HepG2 (cell line): Measurements from ENCODE around the gene LMBRD2. TPM values are rescaled to one million over a fixed set of nuclear protein-coding genes. Genes with fewer than 3 reads are reported as not detected.

ENCODE experiments used
- BCLAF1 ChIP-seq: fragments of 450-650 bp; IDR thresholded peaks from 2 replicates; pipeline ENCODE4 v1.6.1; 2017; ENCODE audit warnings: mild to moderate bottlenecking
- CEBPB ChIP-seq: IDR thresholded peaks from 2 replicates; pipeline ENCODE4 v1.6.1; 2011; ENCODE audit warnings: low read depth, low read length, improper control_type of control experiment, borderline replicate concordance
- CHCHD3 ChIP-seq: sonication (generic); formaldehyde crosslinking; IDR thresholded peaks from 2 replicates; pipeline ENCODE4 v1.8.0; 2022; ENCODE audit warnings: mild to moderate bottlenecking, missing genetic modification reagents, moderate library complexity
- KMT2A ChIP-seq: sonication (generic); formaldehyde crosslinking; IDR thresholded peaks from 2 replicates; pipeline ENCODE4 v1.4.0; 2020; ENCODE audit warnings: missing genetic modification reagents
- MTA1 ChIP-seq: sonication (generic); formaldehyde crosslinking; IDR thresholded peaks from 2 replicates; pipeline ENCODE4 v1.4.0; 2020; ENCODE audit warnings: missing genetic modification reagents, mild to moderate bottlenecking, borderline replicate concordance
- PITX1 ChIP-seq: sonication (generic); formaldehyde crosslinking; IDR thresholded peaks from 2 replicates; pipeline ENCODE4 v1.5.1; 2020; ENCODE audit warnings: mild to moderate bottlenecking, missing genetic modification reagents
- RFXAP ChIP-seq: sonication (generic); formaldehyde crosslinking; IDR thresholded peaks from 2 replicates; pipeline ENCODE4 v1.4.0; 2020; ENCODE audit warnings: missing genetic modification reagents, borderline replicate concordance
- SRY ChIP-seq: sonication (generic); formaldehyde crosslinking; IDR thresholded peaks from 2 replicates; pipeline ENCODE4 v1.8.0; 2022; ENCODE audit warnings: mild to moderate bottlenecking, missing genetic modification reagents
- ZNF18 ChIP-seq: sonication (generic); formaldehyde crosslinking; IDR thresholded peaks from 2 replicates; pipeline ENCODE4 v1.8.0; 2022; ENCODE audit warnings: mild to moderate bottlenecking, missing genetic modification reagents; ENCODE audit not compliant: insufficient replicate concordance
- ZNF367 ChIP-seq: sonication (generic); formaldehyde crosslinking; IDR thresholded peaks from 2 replicates; pipeline ENCODE4 v1.4.0; 2020; ENCODE audit warnings: missing genetic modification reagents, borderline replicate concordance
- ZNF563 ChIP-seq: sonication (generic); formaldehyde crosslinking; IDR thresholded peaks from 2 replicates; pipeline ENCODE4 v1.8.0; 2022; ENCODE audit warnings: mild to moderate bottlenecking, moderate library complexity, missing genetic modification reagents
- ZNF878 ChIP-seq: sonication (generic); formaldehyde crosslinking; IDR thresholded peaks from 2 replicates; pipeline ENCODE4 v1.8.1; 2023; ENCODE audit warnings: mild to moderate bottlenecking, missing genetic modification reagents, moderate library complexity
- polyA plus RNA-seq, 8 experiments: library from polyadenylated mRNA; depleted of rRNA in 3 of 8; stranded (reverse) in 7 of 8; unstranded in 1 of 8; fragments of >200 nt; fragmentation: Illumina TruSeq in 4 of 8; extraction: Trizol in 4 of 8; gene quantifications; 2 replicates each; pipeline versions ENCODE4 v1.2.1 to v1.2.3, GENCODE V29; 2011 to 2016; ENCODE audit warnings: low read depth in 4 of 8, missing spikeins in 1 of 8, mixed read lengths in 1 of 8; ENCODE audit not compliant: insufficient read depth in 1 of 8
- total RNA-seq, 5 experiments: library from RNA; depleted of rRNA; stranded (reverse); fragments of >200 nt; fragmentation: Illumina TruSeq; extraction: Trizol; gene quantifications; 2 replicates each; pipeline ENCODE4 v1.2.3, GENCODE V29; 2016; ENCODE audit warnings: low read depth in 1 of 5

The LMBRD2 gene
- total and polyA plus RNA-seq, 2 of the 13 experiments (the other 11 are each of a cell fraction or from before 2014, with no cell fraction given), result 2.0 to 4.7 TPM

DNA sequence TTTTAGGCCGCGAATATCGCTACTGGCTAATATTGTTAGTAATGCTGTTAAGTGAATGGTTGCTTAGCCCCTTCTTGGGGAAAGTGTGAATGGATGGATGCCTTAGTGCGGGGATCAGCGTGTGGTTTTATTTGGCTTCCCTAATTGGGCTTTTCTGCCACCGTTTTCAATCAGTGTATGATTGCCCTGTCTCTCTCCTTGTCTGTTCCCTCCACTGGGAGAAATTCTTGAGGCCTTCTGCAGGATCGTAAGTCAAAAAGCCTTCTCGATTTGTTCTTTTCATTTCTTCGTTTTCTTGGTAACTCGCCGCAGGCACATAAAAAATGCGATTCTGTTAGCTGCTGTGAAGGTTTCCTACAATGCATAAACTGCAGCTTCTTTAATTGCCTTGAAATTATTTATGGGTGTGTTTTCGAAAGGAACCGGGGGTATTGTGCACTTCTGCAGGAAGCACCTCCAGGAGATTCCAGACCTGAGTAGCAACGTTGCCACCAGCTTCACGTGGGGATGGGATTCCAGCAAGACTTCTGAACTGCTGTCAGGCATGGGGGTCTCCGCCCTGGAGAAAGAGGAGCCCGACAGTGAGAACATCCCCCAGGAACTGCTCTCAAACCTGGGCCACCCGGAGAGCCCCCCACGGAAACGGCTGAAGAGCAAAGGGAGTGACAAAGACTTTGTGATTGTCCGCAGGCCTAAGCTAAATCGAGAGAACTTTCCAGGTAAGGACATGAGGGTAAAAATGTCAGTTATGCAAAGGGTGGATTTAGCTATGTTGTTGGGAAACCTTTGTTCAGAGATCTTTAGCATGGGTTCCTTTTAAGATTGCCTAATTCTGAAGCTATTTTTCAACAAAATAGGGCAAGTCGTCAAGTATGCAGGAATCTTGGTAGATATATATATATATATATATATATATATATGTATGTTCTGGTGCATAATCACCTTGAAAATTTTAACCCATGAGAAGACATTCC is 924 bp upstream of the LMBRD2 start (continued):
- no peak for TF ChIP-seq BCLAF1
- no peak for TF ChIP-seq MTA1
- peak; percentile 24 for TF ChIP-seq ZNF18 (CRISPR knock-in tag)
- no peak for TF ChIP-seq PITX1 (CRISPR knock-in tag)
- TF ChIP-seq CEBPB, result peak; percentile 26; the same call in 1 of the 2 replicates
- TF ChIP-seq ZNF878 (CRISPR knock-in tag), result 0 out of 2 replicates have a peak, but pooled peaks have one; percentile 6
- TF ChIP-seq SRY (CRISPR knock-in tag), result peak; percentile 3; the same call in 1 of the 2 replicates
- no peak for TF ChIP-seq KMT2A (CRISPR knock-in tag)
- TF ChIP-seq ZNF367 (CRISPR knock-in tag), result no peak
- no peak for TF ChIP-seq RFXAP (CRISPR knock-in tag)
- no peak for TF ChIP-seq ZNF563 (CRISPR knock-in tag)
- no peak for TF ChIP-seq CHCHD3 (CRISPR knock-in tag)
- TF ChIP-seq, all 625 proteins: peak for 16
